H9 (cell line): ENCODE data around the gene CSNK1A1. TPM values are rescaled to one million over a fixed set of nuclear protein-coding genes. Genes with fewer than 3 reads are reported as not detected.

Experiments used
- DNase-seq: peaks from one replicate; pipeline ENCODE4 v3.0.0-alpha.2; 2017
- H2AFZ ChIP-seq: one replicate; pipeline ENCODE4 v1.6.1; 2013; ENCODE audit warnings: mild to moderate bottlenecking, low read length, control low read depth, moderate library complexity
- H2AK5ac ChIP-seq: 2 replicates; pipeline ENCODE4 v1.6.1; 2013; ENCODE audit warnings: low read length, control low read depth, mixed read lengths; ENCODE audit not compliant: insufficient read length
- H2BK120ac ChIP-seq: one replicate; pipeline ENCODE4 v1.6.1; 2013; ENCODE audit warnings: low read depth, mild to moderate bottlenecking, low read length, control low read depth, inconsistent platforms; ENCODE audit not compliant: poor library complexity, severe bottlenecking
- H2BK12ac ChIP-seq: 2 replicates; pipeline ENCODE4 v1.6.1; 2013; ENCODE audit warnings: low read length, control low read depth, mixed read lengths, low read depth; ENCODE audit not compliant: insufficient read length
- H2BK15ac ChIP-seq: 2 replicates; pipeline ENCODE4 v1.6.1; 2013; ENCODE audit warnings: low read depth, low read length, control low read depth
- H2BK20ac ChIP-seq: one replicate; pipeline ENCODE4 v1.6.1; 2013; ENCODE audit warnings: low read depth, mild to moderate bottlenecking, low read length, control low read depth, inconsistent platforms; ENCODE audit not compliant: poor library complexity, severe bottlenecking
- H2BK5ac ChIP-seq: 2 replicates; pipeline ENCODE4 v1.6.1; 2013; ENCODE audit warnings: low read length, control low read depth, mixed read lengths; ENCODE audit not compliant: insufficient read length
- H3K14ac ChIP-seq: 2 replicates; pipeline ENCODE4 v1.6.1; 2013; ENCODE audit warnings: low read length, control low read depth; ENCODE audit not compliant: insufficient read depth
- H3K18ac ChIP-seq: 2 replicates; pipeline ENCODE4 v1.6.1; 2013; ENCODE audit warnings: low read depth, mild to moderate bottlenecking, mixed read lengths, low read length, control low read depth; ENCODE audit not compliant: insufficient read length
- H3K23ac ChIP-seq: 2 replicates; pipeline ENCODE4 v1.6.1; 2013; ENCODE audit warnings: low read length, control low read depth, mixed read lengths, low read depth; ENCODE audit not compliant: insufficient read length
- H3K23me2 ChIP-seq: 2 replicates; pipeline ENCODE4 v1.6.1; 2013; ENCODE audit warnings: low read depth, mild to moderate bottlenecking, mixed read lengths, low read length, control low read depth; ENCODE audit not compliant: insufficient read length, poor library complexity, severe bottlenecking
- H3K27ac ChIP-seq: 2 replicates; pipeline ENCODE4 v1.5.1; 2013; ENCODE audit warnings: low read length, control low read depth, mixed read lengths, low read depth; ENCODE audit not compliant: insufficient read length
- H3K27me3 ChIP-seq: 2 replicates; pipeline ENCODE4 v1.6.1; 2013; ENCODE audit warnings: low read length, control low read depth, inconsistent platforms; ENCODE audit not compliant: insufficient read depth
- H3K4ac ChIP-seq: 2 replicates; pipeline ENCODE4 v1.6.1; 2013; ENCODE audit warnings: low read depth, mild to moderate bottlenecking, control low read depth, inconsistent platforms, low read length, moderate library complexity
- H3K4me1 ChIP-seq: 2 replicates; pipeline ENCODE4 v1.6.1; 2013; ENCODE audit warnings: low read length, control low read depth, inconsistent platforms; ENCODE audit not compliant: insufficient read depth
- H3K4me2 ChIP-seq: 2 replicates; pipeline ENCODE4 v1.6.1; 2013; ENCODE audit warnings: low read length, control low read depth, mixed read lengths; ENCODE audit not compliant: insufficient read length, insufficient read depth
- H3K56ac ChIP-seq: 2 replicates; pipeline ENCODE4 v1.6.1; 2013; ENCODE audit warnings: low read depth, mild to moderate bottlenecking, mixed read lengths, low read length, control low read depth; ENCODE audit not compliant: insufficient read length
- H3K79me1 ChIP-seq: 2 replicates; pipeline ENCODE4 v1.6.1; 2013; ENCODE audit warnings: low read depth, mild to moderate bottlenecking, moderate library complexity, low read length, control low read depth, inconsistent platforms; ENCODE audit not compliant: insufficient read depth, poor library complexity, severe bottlenecking
- H3K79me2 ChIP-seq: 2 replicates; pipeline ENCODE4 v1.6.1; 2013; ENCODE audit warnings: low read length, control low read depth, inconsistent platforms; ENCODE audit not compliant: insufficient read depth
- H3K9ac ChIP-seq: 2 replicates; pipeline ENCODE4 v1.6.1; 2013; ENCODE audit warnings: low read length, control low read depth, mixed read lengths; ENCODE audit not compliant: insufficient read length; ENCODE audit errors: extremely low read depth
- H3K9me3 ChIP-seq: one replicate; pipeline ENCODE4 v1.6.1; 2013; ENCODE audit warnings: low read depth, low read length, inconsistent platforms; ENCODE audit not compliant: control insufficient read depth
- H3T11ph ChIP-seq: one replicate; pipeline ENCODE4 v1.6.1; 2013; ENCODE audit warnings: mild to moderate bottlenecking, low read length, control low read depth, inconsistent platforms
- H4K20me1 ChIP-seq: one replicate; pipeline ENCODE4 v1.6.1; 2013; ENCODE audit not compliant: control insufficient read depth, insufficient read length, insufficient read depth
- H4K5ac ChIP-seq: 2 replicates; pipeline ENCODE4 v1.6.1; 2013; ENCODE audit warnings: low read depth, mild to moderate bottlenecking, mixed read lengths, low read length, control low read depth; ENCODE audit not compliant: insufficient read length
- H4K8ac ChIP-seq: replicated peaks from 2 replicates; pipeline ENCODE4 v1.6.1; 2013; ENCODE audit warnings: low read length, control low read depth, mixed read lengths, low read depth; ENCODE audit not compliant: insufficient read length
- H4K91ac ChIP-seq: 2 replicates; pipeline ENCODE4 v1.6.1; 2013; ENCODE audit warnings: low read depth, mild to moderate bottlenecking, moderate library complexity, mixed read lengths, low read length, control low read depth; ENCODE audit not compliant: insufficient read length
- H3K27ac Mint-ChIP-seq, 3 experiments: 2 replicates in 2 of 3; 3 replicates in 1 of 3; pipeline ENCODE4 v1.8.0; 2020 to 2021; ENCODE audit warnings: mixed read lengths in 3 of 3, mild to moderate bottlenecking in 1 of 3, moderate library complexity in 1 of 3
- H3K27me3 Mint-ChIP-seq: 2 replicates; pipeline ENCODE4 v1.8.0; 2021; ENCODE audit warnings: low read depth, mild to moderate bottlenecking, moderate library complexity, mixed read lengths
- H3K36me3 Mint-ChIP-seq, 3 experiments: 2 replicates in 2 of 3; 3 replicates in 1 of 3; pipeline ENCODE4 v1.8.0; 2020 to 2021; ENCODE audit warnings: low read depth in 3 of 3, mixed read lengths in 3 of 3; ENCODE audit not compliant: insufficient read depth in 1 of 3
- H3K4me1 Mint-ChIP-seq, 2 experiments: 2 replicates each; pipeline ENCODE4 v1.8.0; 2020; ENCODE audit warnings: mixed read lengths in 2 of 2
- H3K4me3 Mint-ChIP-seq, 2 experiments: 2 replicates in 1 of 2; 3 replicates in 1 of 2; pipeline ENCODE4 v1.8.0; 2020 to 2021; ENCODE audit warnings: mild to moderate bottlenecking in 2 of 2, mixed read lengths in 2 of 2, moderate library complexity in 1 of 2
- H3K9me3 Mint-ChIP-seq, 2 experiments: 2 replicates in 1 of 2; 3 replicates in 1 of 2; pipeline ENCODE4 v1.8.0; 2020; ENCODE audit warnings: mild to moderate bottlenecking in 2 of 2, mixed read lengths in 2 of 2, moderate library complexity in 1 of 2
- CTCF ChIP-seq: fragments of 200-600 bp; sonication (generic); conservative IDR thresholded peaks from 3 replicates; pipeline ENCODE4 v1.8.0; 2021; ENCODE audit warnings: antibody characterized with exemption, mild to moderate bottlenecking
- WGBS: extraction: QIAGEN DNeasy Blood & Tissue Kit; methylation state at CpG from one replicate; pipeline ENCODE4 v1.1.7; 2013; ENCODE audit warnings: missing lambda C conversion rate, low lambda C conversion rate, mixed read lengths; ENCODE audit not compliant: insufficient read length; ENCODE audit errors: extremely low coverage; 5-methylcytosine and 5-hydroxymethylcytosine counted together
- total RNA-seq: library from RNA; stranded (reverse); gene quantifications from 2 replicates; pipeline ENCODE4 v1.2.1, GENCODE V29; 2021

Gene CSNK1A1
- total RNA-seq, 1 experiment from 2014 or later = 310 TPM

- H4K5ac ChIP-seq = no peak overlapping the region
- no peak overlapping the region for H2AK5ac ChIP-seq
- peaks cover 8 to 52% (median 32%) of the 10 kb centered on the region in 3 experiments; a peak in 6 of 7 replicates for H3K36me3 Mint-ChIP-seq
- no peak overlapping the region for H2BK15ac ChIP-seq
- no CpG with 5 or more reads among the region's 2 CpGs for WGBS
- no peak overlapping the region for H4K91ac ChIP-seq
- no peaks in the 10 kb centered on the region for H3K79me1 ChIP-seq
- H3K23me2 ChIP-seq = no peaks in the 10 kb centered on the region
- H3K27ac ChIP-seq = no peak overlapping the region
- H2BK12ac ChIP-seq = no peak overlapping the region
- H2BK5ac ChIP-seq = no peak overlapping the region
- H3K4ac ChIP-seq = no peak overlapping the region
- H3K27ac Mint-ChIP-seq = peak overlapping the region in 1 of 3 experiments; percentile 82; a peak in 2 of 7 replicates
- peaks cover 5% of the 10 kb centered on the region; the same call in 1 of the 2 replicates for H3K4me1 ChIP-seq
- H4K8ac ChIP-seq = no peak overlapping the region
- H3K4me3 Mint-ChIP-seq = no peak overlapping the region
- H3K56ac ChIP-seq = no peak overlapping the region
- no peak overlapping the region for H3T11ph ChIP-seq
- no peaks in the 10 kb centered on the region for H4K20me1 ChIP-seq
- no peak for TF ChIP-seq CTCF
- H3K9ac ChIP-seq = no peak overlapping the region
- no peak overlapping the region for H3K4me2 ChIP-seq
- H3K14ac ChIP-seq = no peak overlapping the region
- H3K9me3 ChIP-seq = no peaks in the 10 kb centered on the region
- H2BK120ac ChIP-seq = no peak overlapping the region
- H2BK20ac ChIP-seq = no peak overlapping the region
- no peak for DNase-seq
- no peaks in the 10 kb centered on the region for H3K79me2 ChIP-seq
- no peaks in the 10 kb centered on the region; a peak in 1 of 5 replicates for H3K9me3 Mint-ChIP-seq
- H3K23ac ChIP-seq = no peak overlapping the region
- no peak overlapping the region for H2AFZ ChIP-seq
- no peak overlapping the region for H3K18ac ChIP-seq
- H3K27me3 Mint-ChIP-seq = no peaks in the 10 kb centered on the region
- H3K4me1 Mint-ChIP-seq = peaks cover 33 to 41% of the 10 kb centered on the region in 2 experiments
- H3K27me3 ChIP-seq = no peaks in the 10 kb centered on the region
Measured at GRCh38 chr5:149495673-149496072, 55.6 kb downstream of the CSNK1A1 start.
